ENCODE results near the gene ZMYND8.
"Not testable (repeated sequence)": the region's sequence is repeated elsewhere in the genome, so short reads cannot be mapped to it uniquely, and the experiment has no call there.

ZMYND8 gene

GRCh38 chr20:47392015-47392720, 35.7 kb upstream of the ZMYND8 start:
- no peak overlapping the region for H3K4me3 ChIP-seq (ENCODE audit: low read length)
- no peak for TF ChIP-seq CTCF (conservative IDR thresholded peaks at IDR 0.05; ENCODE audit: low read length)
- peak; percentile 89 for DNase-seq (ENCODE audit: low read depth)

- DNase-seq (ENCODE audit: low read depth): no peak
- H3K4me3 ChIP-seq (ENCODE audit: low read length): no peak overlapping the region
- TF ChIP-seq CTCF (conservative IDR thresholded peaks at IDR 0.05; ENCODE audit: low read length): no peak
Measured at GRCh38 chr20:47391276-47392010, 34.9 kb upstream of the ZMYND8 start.

- DNase-seq (ENCODE audit: low read depth): peak; percentile 45
- no peak overlapping the region for H3K4me3 ChIP-seq (ENCODE audit: low read length)
- TF ChIP-seq CTCF (conservative IDR thresholded peaks at IDR 0.05; ENCODE audit: low read length): no peak
Measured at GRCh38 chr20:47389867-47390347, 33.4 kb upstream of the ZMYND8 start.

- not testable (repeated sequence) for H3K4me3 ChIP-seq (ENCODE audit: low read length); DNase-seq (ENCODE audit: low read depth)
Measured at GRCh38 chr20:47385968-47386367, 29.5 kb upstream of the ZMYND8 start.

GRCh38 chr20:47382746-47383415, 26.4 kb upstream of the ZMYND8 start:
- DNase-seq (ENCODE audit: low read depth): no peak
- no peak overlapping the region for H3K4me3 ChIP-seq (ENCODE audit: low read length)

GRCh38 chr20:47380481-47380880, 24.0 kb upstream of the ZMYND8 start:
- no peak for DNase-seq (ENCODE audit: low read depth)
- TF ChIP-seq CTCF (conservative IDR thresholded peaks at IDR 0.05; ENCODE audit: low read length): no peak
- no peak overlapping the region for H3K4me3 ChIP-seq (ENCODE audit: low read length)

More at GRCh38 chr20:47382746-47383415, 26.4 kb upstream of the ZMYND8 start:
- no peak for TF ChIP-seq CTCF (conservative IDR thresholded peaks at IDR 0.05; ENCODE audit: low read length)

- no peak for TF ChIP-seq CTCF (conservative IDR thresholded peaks at IDR 0.05; ENCODE audit: low read length)
- H3K4me3 ChIP-seq (ENCODE audit: low read length): no peak overlapping the region
- peak; percentile 54 for DNase-seq (ENCODE audit: low read depth)
Measured at GRCh38 chr20:47379433-47380150, 23.1 kb upstream of the ZMYND8 start.
